PC-9 (cell line): ENCODE results near the gene PADI3. TPM values are rescaled to one million over a fixed set of nuclear protein-coding genes. Genes with fewer than 3 reads are reported as not detected.
A peak's percentile ranks its signal among the peaks of the same experiment; 100 is the strongest.

ENCODE experiments used
- BruUV-seq: library from RNA; stranded (reverse); fragments of 400-500 nt; replicated peaks from 2 replicates; lab custom pipeline; 2021; lab: Mats Ljungman, UMichigan
- CTCF ChIA-PET: fragments of 300-600 bp; sonication (Branson Sonifier 250); formaldehyde crosslinking; loops from one replicate; lab custom pipeline; 2022; ENCODE audit warnings: antibody characterized with exemption; lab: Charles Lee
- POLR2A ChIA-PET: fragments of 300-600 bp; sonication (Branson Sonifier 250); formaldehyde crosslinking; loops from one replicate; lab custom pipeline; 2022; ENCODE audit warnings: antibody characterized with exemption; ENCODE audit not compliant: unreplicated experiment; lab: Charles Lee
- DNase-seq, 2 experiments: peaks; one replicate each; pipeline versions ENCODE4 v3.0.0 to v3.0.0-alpha.2; 2015 to 2022; ENCODE audit warnings: mixed read lengths in 1 of 2
- H2AFZ ChIP-seq: fragments of 200-600 bp; sonication (generic); 2 replicates; pipeline ENCODE4 v1.8.1; 2017; ENCODE audit warnings: antibody characterized with exemption
- H3F3A ChIP-seq: fragments of 200-600 bp; sonication (generic); 2 replicates; pipeline ENCODE4 v1.8.1; 2017; ENCODE audit warnings: antibody characterized with exemption, mild to moderate bottlenecking, low read depth; ENCODE audit not compliant: insufficient read depth
- H3K27ac ChIP-seq: fragments of 200-600 bp; sonication (generic); 2 replicates; pipeline ENCODE4 v1.6.1; 2016; ENCODE audit warnings: mixed run types
- H3K27me3 ChIP-seq: fragments of 200-600 bp; sonication (generic); 2 replicates; pipeline ENCODE4 v1.6.1; 2016; ENCODE audit warnings: low read depth, mixed run types; ENCODE audit not compliant: insufficient read depth
- H3K36me3 ChIP-seq: fragments of 200-600 bp; sonication (generic); 2 replicates; pipeline ENCODE4 v1.6.1; 2016; ENCODE audit warnings: low read depth, mixed run types
- H3K4me1 ChIP-seq: fragments of 200-600 bp; sonication (generic); replicated peaks from 2 replicates; pipeline ENCODE4 v1.6.1; 2016; ENCODE audit warnings: mixed run types; ENCODE audit not compliant: insufficient read depth
- H3K4me2 ChIP-seq: fragments of 200-600 bp; sonication (generic); 2 replicates; pipeline ENCODE4 v1.6.1; 2017; ENCODE audit warnings: mixed run types
- H3K4me3 ChIP-seq: fragments of 200-600 bp; sonication (generic); 2 replicates; pipeline ENCODE4 v1.6.1; 2016; ENCODE audit warnings: mixed run types
- H3K79me2 ChIP-seq: fragments of 200-600 bp; sonication (generic); 2 replicates; pipeline ENCODE4 v1.6.1; 2017; ENCODE audit warnings: low read depth, mixed run types
- H3K9me2 ChIP-seq: fragments of 200-600 bp; sonication (generic); 2 replicates; pipeline ENCODE4 v1.8.1; 2017; ENCODE audit warnings: mild to moderate bottlenecking; ENCODE audit not compliant: insufficient read depth
- H3K9me3 ChIP-seq: fragments of 200-600 bp; sonication (generic); 2 replicates; pipeline ENCODE4 v1.8.1; 2016; ENCODE audit warnings: low read depth; ENCODE audit not compliant: insufficient read depth
- H4K20me1 ChIP-seq: fragments of 200-600 bp; sonication (generic); 2 replicates; pipeline ENCODE4 v1.8.1; 2017; ENCODE audit not compliant: insufficient read depth
- EZH2 ChIP-seq: fragments of 200-600 bp; sonication (generic); IDR thresholded peaks from 2 replicates; pipeline ENCODE4 v1.8.0; 2017; ENCODE audit warnings: antibody characterized with exemption, low read depth
- intact Hi-C: fragments of 100-400 bp; cut with micrococcal nuclease; formaldehyde crosslinking; loops from one replicate; pipeline ENCODE4 v1.10.0; 2022; ENCODE audit not compliant: unreplicated experiment
- total RNA-seq: library from RNA; stranded (reverse); gene quantifications from 2 replicates; pipeline ENCODE4 v1.2.3, GENCODE V29; 2021
- TF ChIP-seq, protein P1 (sequence below): fragments of 200-600 bp; sonication (generic); conservative IDR thresholded peaks from 2 replicates; pipeline ENCODE4 v1.6.1; 2017; ENCODE audit warnings: mixed run types, antibody characterized with exemption, mild to moderate bottlenecking, moderate library complexity

The PADI3 gene
- total RNA-seq, 1 experiment from 2014 or later, result 5.0 TPM

DNA sequence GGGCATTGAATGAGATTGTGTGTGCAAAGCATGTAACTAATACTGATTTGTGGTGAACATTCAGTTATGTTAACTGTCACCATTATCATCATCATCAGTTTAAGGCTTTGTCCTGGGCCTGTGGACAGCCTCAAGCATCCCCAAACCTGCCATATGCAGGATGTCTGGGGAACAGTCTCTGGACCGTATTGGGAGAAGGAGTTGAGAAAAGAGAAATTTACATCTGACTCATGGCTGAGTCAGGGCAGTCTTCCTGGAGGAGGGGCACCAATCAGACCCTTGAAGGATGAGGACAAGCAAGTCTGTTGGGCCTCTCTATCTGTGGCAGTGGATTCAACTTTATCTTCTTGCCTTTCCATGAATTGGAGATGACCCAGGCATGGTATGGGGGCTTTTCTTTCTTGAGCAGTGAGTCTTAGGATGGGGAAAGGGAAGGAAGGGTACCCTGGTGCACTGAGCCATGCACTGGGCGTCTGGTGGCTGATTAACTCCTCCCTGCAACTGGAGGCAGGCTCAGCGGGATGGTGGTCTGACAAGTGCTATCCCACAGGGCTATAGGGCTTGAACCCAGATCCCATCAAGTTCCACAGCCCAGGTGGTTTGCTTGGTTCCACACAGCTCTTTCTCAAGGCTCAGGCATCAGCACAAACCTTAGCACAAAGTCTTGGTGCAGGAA, 2.9 kb downstream of the PADI3 start:
- Histone ChIP-seq H3K79me2 (no peaks in the 10 kb centered on the region), H3K36me3 (no peaks in the 10 kb centered on the region), H3K4me3 (no peak overlapping the region), H3K27ac (peak overlapping the region; percentile 93), H3K9me3 (no peaks in the 10 kb centered on the region), H3K4me2 (peak overlapping the region; percentile 65), H3F3A (peaks cover 19% of the 10 kb centered on the region), H2AFZ (no peak overlapping the region), H3K4me1 (peaks cover 41% of the 10 kb centered on the region), H4K20me1 (no peaks in the 10 kb centered on the region), H3K9me2 (no peaks in the 10 kb centered on the region), H3K27me3 (no peaks in the 10 kb centered on the region)
- intact Hi-C loops, result loop anchor here (5.0 kb wide), 1 partner anchor 35 kb away; no protein-coding TSS in a partner anchor
- no TSS peak for BruUV-seq
- DNase-seq, result peak in 1 of 2 experiments; percentile 52
- no peak for TF ChIP-seq EZH2
- TF ChIP-seq, protein P1, sequence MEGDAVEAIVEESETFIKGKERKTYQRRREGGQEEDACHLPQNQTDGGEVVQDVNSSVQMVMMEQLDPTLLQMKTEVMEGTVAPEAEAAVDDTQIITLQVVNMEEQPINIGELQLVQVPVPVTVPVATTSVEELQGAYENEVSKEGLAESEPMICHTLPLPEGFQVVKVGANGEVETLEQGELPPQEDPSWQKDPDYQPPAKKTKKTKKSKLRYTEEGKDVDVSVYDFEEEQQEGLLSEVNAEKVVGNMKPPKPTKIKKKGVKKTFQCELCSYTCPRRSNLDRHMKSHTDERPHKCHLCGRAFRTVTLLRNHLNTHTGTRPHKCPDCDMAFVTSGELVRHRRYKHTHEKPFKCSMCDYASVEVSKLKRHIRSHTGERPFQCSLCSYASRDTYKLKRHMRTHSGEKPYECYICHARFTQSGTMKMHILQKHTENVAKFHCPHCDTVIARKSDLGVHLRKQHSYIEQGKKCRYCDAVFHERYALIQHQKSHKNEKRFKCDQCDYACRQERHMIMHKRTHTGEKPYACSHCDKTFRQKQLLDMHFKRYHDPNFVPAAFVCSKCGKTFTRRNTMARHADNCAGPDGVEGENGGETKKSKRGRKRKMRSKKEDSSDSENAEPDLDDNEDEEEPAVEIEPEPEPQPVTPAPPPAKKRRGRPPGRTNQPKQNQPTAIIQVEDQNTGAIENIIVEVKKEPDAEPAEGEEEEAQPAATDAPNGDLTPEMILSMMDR, result no peak
- ChIA-PET CTCF (no interaction called here), POLR2A (no interaction called here)

DNA sequence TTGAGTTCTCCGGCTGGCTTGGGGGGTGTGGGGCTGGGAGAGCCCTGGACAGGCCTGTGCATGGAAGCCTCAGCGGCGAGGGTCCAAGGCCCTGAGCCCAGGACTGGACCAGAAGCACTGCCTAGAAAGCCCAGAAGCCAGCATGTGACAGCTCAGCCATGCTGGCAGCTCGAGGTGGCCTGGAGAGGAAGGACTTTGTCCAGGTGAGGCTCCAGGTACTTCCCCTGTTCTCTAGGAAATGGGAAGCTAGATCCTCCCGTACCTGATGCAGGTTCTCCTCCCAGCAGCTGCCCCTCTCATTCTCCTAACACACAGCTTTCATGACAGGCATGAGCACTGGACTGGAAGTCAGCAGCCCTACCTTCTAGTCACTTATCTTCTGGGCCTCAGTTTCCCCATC, 6.4 kb downstream of the PADI3 start:
- H3K36me3 ChIP-seq, result no peaks in the 10 kb centered on the region
- H3K4me3 ChIP-seq, result no peak overlapping the region
- H3K79me2 ChIP-seq, result no peaks in the 10 kb centered on the region
- intact Hi-C loops, result no loop called here
- TF ChIP-seq EZH2, result no peak
- TF ChIP-seq, protein P1, result no peak
- no peak overlapping the region for H3K4me2 ChIP-seq
- no peak for DNase-seq
- H3K27me3 ChIP-seq, result no peaks in the 10 kb centered on the region
- H2AFZ ChIP-seq, result no peak overlapping the region
- no peak overlapping the region for H3K27ac ChIP-seq
- BruUV-seq, result no TSS peak
- peaks cover 15% of the 10 kb centered on the region for H3F3A ChIP-seq
- H3K4me1 ChIP-seq, result peaks cover 22% of the 10 kb centered on the region
- ChIA-PET CTCF (no interaction called here), POLR2A (interaction anchor here (0.7 kb wide), 1 partner anchor 107 kb away, joined by 9 read pairs; no protein-coding TSS in a partner anchor)
- no peaks in the 10 kb centered on the region for H3K9me2 ChIP-seq
- H3K9me3 ChIP-seq, result no peaks in the 10 kb centered on the region
- no peaks in the 10 kb centered on the region for H4K20me1 ChIP-seq

DNA sequence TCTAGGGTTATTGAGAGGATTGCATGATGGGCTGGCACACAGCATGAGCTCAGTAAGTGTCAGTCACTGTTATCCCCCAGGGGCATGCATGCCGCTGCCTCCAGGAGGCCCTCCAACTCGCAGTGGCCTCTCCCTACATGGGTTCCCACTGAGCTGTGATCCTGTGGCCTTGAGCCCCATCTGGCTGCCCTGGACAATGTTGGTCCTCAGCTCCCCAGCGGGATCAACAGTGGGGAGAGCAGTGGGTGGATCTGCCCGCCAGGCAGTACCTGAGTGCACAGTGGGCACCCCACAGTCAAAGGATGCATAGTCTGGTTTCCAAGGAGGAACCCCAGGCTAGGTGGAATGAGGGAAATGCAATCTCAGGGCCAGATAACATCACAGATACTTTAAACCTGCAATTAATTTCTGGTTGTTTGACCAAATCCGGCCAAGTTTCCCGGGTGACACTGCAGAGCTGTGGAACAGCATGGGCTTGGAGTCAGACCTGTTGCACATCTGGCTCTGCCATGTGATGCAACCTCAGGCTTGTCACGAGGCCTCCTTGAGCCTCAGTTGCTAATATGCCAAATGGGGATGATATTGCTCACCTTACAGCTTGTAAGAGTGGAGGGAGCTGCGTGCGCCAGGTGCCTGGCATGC, 9.3 kb downstream of the PADI3 start:
- ChIA-PET CTCF (interaction anchor here (0.9 kb wide), 1 partner anchor 9 kb away, joined by 4 read pairs; no protein-coding TSS in a partner anchor), POLR2A (interaction anchor here (0.6 kb wide), 1 partner anchor 30 kb away, joined by 3 read pairs; no protein-coding TSS in a partner anchor)
- Histone ChIP-seq H3K4me3 (no peak overlapping the region), H3K4me1 (no peaks in the 10 kb centered on the region), H2AFZ (no peak overlapping the region), H3K27me3 (no peaks in the 10 kb centered on the region), H3K27ac (no peak overlapping the region), H3K9me3 (no peaks in the 10 kb centered on the region), H3K36me3 (no peaks in the 10 kb centered on the region), H3K79me2 (no peaks in the 10 kb centered on the region), H3F3A (0 out of 2 replicates have a peak, but pooled peaks cover 3% of the 10 kb centered on the region), H3K4me2 (no peak overlapping the region), H3K9me2 (no peaks in the 10 kb centered on the region), H4K20me1 (no peaks in the 10 kb centered on the region)
- TF ChIP-seq, protein P1, result no peak
- BruUV-seq, result no TSS peak
- intact Hi-C loops, result no loop called here
- no peak for DNase-seq
